Activated CD4-positive, alpha-beta T cell treated with anti-CD3 and anti-CD28 coated beads for 4 hours (primary cell): ENCODE results near the gene CD247.

Experiments used
- DNase-seq, 2 donors: peaks; one replicate each; pipeline ENCODE4 v3.0.0-alpha.2; 2020

Gene CD247

GRCh38 chr1:167434306-167434705 lies 84.0 kb downstream of the CD247 start:
- DNase-seq, result no peak

GRCh38 chr1:167433884-167434283 lies 84.4 kb downstream of the CD247 start:
- no peak for DNase-seq

GRCh38 chr1:167432780-167433179 lies 85.5 kb downstream of the CD247 start:
- DNase-seq, result no peak

GRCh38 chr1:167431909-167432650 lies 86.2 kb downstream of the CD247 start:
- no peak for DNase-seq

DNA sequence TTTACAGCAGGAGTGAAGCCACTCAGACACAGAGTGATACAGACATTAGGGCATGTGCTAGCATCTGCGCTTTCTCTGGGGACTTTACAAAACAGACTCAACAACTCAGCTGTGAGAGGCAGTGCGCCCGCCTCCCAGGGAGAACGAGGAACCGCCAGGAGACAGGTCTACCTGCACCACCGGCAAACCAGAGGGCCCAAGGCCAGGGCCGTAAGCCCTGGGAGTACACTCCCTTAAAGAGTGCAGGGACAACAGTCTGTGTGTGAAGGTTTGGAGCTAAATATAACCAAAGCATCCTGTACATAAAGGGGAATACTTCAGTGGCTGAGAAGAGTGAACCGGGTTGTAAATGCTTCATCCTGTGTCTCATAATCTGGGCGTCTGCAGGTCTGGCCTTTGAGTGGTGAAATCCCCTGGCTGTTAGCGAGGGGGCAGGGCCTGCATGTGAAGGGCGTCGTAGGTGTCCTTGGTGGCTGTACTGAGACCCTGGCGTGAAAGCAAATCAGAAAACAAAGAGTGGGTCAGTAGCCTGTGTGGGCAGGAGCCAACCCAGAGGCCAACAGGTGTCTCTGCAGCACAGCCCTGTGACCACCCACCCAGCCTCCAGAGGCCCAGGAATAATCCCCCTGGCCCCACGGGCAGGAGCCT lies 86.9 kb downstream of the CD247 start:
- no peak for DNase-seq

GRCh38 chr1:167430849-167431242 lies 87.5 kb downstream of the CD247 start:
- no peak for DNase-seq

DNA sequence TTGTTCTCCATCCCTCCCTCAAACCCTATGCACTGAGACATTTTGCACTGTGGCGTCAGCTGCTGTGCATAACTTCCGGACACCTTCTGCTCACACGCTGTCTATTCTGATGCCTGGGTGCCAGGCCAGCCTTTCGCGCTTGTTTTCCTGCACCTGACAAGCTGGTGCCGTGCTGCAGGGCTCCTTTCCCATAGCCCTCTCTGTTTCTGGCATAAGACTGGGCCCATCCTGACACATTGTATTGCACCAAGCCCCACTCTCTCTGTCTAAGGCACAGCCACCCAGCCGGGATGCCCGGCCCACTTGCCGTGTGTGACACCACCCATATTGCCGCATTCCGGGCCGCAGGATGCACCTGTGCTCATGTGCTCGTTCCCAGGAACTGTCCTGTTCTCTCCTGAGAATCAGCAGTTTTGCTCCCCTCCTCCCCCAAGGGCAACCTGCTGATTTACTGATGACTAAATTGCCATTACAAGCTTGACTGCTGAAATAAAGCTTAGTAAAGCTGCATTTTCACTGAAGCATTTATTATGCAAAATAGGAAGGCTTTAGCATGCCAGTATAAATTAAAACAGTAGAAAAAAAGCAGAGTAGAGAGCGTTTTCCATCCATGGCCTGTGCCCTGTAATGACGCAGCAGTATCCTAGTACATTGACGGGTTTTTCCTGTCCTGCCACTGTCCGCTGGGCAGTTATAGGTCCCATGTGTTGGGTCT lies 88.0 kb downstream of the CD247 start:
- DNase-seq, result no peak

- DNase-seq, result no peak
Observed at GRCh38 chr1:167429612-167430011, 88.7 kb downstream of the CD247 start.

DNA sequence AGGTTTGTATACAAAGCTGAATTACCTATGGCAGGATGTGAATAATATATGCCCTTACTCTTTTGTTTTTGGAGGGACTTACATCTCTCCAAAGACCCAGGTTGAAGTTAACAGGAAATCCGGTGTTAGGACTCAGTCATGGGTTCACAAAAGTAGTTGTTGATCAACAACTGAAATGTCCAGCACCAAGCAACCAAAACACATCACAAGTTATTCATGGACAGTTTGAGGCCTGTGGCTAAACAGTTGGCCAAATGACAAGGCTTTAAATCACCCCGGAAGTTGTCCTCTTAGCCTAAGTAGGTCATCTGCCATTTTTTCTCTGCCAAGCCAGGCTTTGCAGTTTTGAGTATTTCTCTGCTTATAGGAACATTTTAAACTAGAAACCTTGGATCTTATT lies 89.9 kb downstream of the CD247 start:
- no peak for DNase-seq

GRCh38 chr1:167427848-167428247 lies 90.5 kb downstream of the CD247 start:
- DNase-seq, result no peak

DNA sequence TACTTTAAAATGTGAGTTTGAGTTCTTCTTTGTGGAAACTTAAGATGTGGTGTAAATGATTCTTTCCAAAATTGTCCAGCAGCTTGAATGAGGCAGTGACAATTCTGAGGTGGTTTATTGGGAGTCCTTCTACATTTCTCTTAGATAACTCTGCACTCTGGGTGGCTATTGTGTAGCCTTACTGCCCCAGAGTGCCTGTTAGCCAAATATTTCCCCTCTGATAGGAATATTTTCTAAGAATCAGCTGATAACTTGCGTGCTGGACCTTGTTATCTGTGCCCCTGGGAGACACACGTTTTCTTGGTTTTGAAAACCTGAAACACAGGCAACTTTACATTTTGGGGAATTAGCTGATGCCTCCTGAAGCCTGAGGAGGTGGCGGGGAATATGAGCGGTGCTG lies 91.6 kb downstream of the CD247 start:
- DNase-seq, result no peak

- no peak for DNase-seq
Observed at GRCh38 chr1:167425482-167425881, 92.8 kb downstream of the CD247 start.

DNA sequence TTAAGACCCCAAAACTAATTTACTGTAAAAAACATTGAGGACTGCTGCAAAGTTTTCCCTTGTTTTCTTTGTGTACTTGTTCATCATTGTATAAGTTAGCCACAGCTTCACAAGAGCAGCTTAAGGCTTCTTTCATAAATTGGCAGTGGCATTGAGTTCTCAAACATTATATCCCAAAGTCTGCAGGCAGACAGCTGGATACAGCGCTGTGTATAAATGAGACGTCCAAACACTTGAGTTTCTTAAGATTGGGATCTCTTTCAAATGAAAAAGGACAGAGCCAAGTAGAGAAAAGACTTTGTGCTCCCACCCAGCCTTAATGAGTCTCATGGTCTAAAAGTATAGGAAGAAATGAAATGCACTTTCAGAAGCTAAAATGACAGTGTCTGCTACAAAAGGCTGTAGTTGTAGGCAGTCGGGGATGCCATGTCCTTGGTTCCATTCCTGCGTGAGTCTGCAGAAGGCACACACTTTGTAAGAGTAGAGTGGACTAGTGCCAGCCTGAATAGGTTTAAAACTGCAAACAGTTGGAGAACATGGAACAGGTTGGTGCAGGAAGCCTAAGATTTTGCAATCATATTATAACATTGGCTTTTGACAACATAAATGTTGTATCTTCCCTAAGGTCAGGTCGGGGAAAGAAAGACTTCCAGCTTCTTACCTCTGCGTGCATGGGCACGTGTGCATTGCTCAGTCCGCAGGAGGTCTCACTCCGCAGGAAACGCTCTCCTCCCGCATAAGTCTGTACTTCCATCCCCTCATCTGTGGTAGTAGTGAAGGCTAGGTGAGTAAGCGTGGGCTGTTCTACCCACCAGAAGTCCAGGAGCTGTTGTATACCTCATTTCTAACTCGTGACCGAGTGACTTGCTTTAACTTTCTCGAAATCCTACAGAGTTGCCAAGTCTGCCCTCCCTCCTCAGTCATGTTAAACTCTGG lies 94.4 kb downstream of the CD247 start:
- no peak for DNase-seq

DNA sequence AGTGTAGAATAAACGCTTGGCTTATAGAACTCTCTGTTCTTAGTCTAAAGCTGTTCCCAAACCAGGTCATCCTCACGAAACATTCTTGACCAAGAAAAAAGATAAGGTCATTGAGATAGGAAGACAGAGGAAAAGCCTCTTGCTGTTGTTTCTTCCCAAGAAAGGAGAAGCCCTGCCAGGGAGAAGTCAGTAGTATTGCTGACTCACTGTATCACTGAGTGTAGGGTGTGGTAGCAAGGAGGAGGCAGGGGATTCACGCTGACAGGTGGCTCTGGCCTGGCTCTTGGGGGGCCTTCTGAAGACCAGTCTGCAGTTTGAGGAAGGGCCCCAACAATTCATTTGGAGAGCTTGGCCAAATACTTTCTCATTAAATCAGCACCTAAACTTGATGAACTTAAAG lies 97.8 kb downstream of the CD247 start:
- DNase-seq, result no peak

GRCh38 chr1:167419245-167419644 lies 99.1 kb downstream of the CD247 start:
- no peak for DNase-seq

DNA sequence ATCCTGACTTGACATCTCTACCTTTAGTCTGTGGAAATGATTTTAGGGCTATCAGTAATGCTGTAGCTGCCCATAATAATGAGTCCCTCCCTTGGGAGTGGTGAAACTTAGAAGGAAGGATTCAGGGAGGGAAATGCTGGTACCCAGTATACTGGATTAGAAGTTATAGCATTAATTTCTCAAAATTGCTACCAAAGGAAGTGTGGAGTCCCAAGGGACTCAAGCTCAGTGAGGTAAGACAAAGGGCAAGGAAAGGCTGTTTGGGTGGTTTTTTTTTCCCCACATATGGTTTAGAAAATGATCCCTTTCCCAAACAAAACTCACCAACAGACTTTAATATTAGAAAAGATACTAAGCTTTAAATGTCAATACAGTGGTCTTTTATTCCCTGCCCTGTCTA lies 99.9 kb downstream of the CD247 start:
- no peak for DNase-seq

DNA sequence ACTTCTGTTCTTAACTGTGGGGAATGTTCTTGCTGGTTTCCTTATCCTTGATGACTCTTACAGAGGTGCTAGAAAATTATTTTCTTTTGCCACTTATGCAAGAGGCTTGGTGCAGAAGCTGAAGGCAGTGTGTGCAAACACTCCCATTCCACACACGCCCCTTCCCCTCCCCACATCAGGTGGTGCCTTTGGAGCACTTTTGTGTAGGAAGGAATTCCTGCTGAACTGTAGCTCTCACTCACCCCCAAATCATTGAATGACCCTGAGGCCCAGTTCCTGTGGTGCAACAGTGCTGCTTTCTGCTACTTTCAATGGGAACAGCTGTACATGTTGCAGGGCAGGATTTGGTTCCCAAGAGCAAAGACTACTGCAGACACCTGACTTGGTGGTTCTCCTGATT lies 101.8 kb downstream of the CD247 start:
- DNase-seq, result no peak

DNA sequence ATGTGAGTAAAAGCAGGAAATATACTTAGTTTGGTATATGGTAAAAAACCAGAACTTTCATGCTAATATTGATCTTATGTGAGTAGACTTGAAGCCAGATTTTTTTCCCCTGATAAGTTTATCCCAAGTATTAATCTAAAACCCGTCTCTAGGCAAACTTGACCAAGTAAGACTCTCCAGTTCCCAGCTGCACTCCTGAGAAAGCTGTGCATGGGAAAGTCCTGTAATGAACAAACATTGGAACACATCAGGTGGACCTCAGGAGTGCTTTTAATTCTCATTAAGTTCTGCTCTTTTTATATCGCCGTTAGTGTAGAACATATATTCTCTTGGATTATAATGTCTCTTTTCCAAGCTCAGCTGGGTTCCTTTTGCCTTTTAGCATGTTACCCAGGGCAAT lies 105.0 kb downstream of the CD247 start:
- no peak for DNase-seq

- DNase-seq, result no peak
Observed at GRCh38 chr1:167412920-167413319, 105.4 kb downstream of the CD247 start.

GRCh38 chr1:167412072-167412471 lies 106.3 kb downstream of the CD247 start:
- DNase-seq, result no peak

DNA sequence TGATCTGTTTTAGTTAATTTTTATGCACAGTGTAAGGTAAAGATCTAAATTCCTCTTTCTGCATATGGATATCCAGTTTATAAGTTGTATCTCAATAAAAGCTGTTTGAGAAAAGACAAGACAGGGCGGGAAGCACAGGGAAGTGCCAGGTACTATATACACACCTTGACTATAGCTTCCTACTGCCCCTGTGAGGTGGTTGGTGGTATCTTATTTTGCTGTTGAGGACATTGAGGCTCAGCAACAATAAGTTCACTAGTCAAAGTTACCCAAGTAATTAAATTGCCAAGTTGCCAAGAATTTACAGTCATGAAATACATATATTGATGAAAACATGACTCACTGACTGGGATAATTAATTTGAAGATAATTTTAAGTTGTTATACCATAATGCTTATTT lies 109.1 kb downstream of the CD247 start:
- no peak for DNase-seq

GRCh38 chr1:167408355-167408754 lies 110.0 kb downstream of the CD247 start:
- DNase-seq, result no peak

GRCh38 chr1:167404908-167405307 lies 113.4 kb downstream of the CD247 start:
- no peak for DNase-seq
